NCI-H2227 (cell line): ENCODE measurements around the gene MBOAT7.
"Not testable (repeated sequence)": the region's sequence is repeated elsewhere in the genome, so short reads cannot be mapped to it uniquely, and the experiment has no call there.

Experiments
- DNase-seq: peaks from one replicate; lab custom pipeline; 2025; ENCODE audit not compliant: unreplicated experiment; lab: John Stamatoyannopoulos, UW

Gene MBOAT7

DNA sequence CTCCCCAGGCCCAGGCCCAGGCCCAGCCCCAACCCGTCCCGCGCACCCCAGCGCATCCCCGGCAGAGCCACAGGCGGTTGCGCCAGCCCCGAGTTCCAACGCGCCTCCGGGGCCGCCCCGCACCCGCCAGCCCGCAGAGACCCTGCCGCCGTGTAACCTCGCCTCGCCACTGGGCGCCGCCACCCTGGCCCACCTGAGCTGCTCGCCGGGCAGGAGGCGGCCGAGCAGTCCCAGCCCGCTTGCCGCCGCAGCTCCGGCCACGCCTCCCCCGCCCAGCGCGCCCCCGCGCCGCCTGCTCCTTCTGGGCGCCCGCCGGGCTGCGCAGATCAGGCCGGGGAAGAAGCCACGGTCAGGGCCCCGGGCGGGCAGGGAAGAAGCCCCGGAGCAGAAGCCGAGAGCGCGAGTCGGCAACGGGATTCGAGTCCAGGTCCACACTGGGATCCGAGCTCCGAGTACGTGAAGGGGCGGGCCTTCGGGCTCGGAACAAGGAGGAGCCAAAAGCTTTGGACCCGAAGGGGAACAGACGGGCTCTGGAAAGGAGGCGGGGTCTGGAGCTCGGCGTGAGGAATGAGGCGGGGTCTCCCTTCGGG lies at the start of gene MBOAT7:
MBOAT7 (minus strand) TSS at position 436 of the 590 bp plus-strand sequence. CDS start 1,072 bp downstream, outside the sequence.
- DNase-seq: no peak

GRCh38 chr19:54233941-54234340 lies 44.6 kb upstream of the MBOAT7 start:
- no peak for DNase-seq

DNA sequence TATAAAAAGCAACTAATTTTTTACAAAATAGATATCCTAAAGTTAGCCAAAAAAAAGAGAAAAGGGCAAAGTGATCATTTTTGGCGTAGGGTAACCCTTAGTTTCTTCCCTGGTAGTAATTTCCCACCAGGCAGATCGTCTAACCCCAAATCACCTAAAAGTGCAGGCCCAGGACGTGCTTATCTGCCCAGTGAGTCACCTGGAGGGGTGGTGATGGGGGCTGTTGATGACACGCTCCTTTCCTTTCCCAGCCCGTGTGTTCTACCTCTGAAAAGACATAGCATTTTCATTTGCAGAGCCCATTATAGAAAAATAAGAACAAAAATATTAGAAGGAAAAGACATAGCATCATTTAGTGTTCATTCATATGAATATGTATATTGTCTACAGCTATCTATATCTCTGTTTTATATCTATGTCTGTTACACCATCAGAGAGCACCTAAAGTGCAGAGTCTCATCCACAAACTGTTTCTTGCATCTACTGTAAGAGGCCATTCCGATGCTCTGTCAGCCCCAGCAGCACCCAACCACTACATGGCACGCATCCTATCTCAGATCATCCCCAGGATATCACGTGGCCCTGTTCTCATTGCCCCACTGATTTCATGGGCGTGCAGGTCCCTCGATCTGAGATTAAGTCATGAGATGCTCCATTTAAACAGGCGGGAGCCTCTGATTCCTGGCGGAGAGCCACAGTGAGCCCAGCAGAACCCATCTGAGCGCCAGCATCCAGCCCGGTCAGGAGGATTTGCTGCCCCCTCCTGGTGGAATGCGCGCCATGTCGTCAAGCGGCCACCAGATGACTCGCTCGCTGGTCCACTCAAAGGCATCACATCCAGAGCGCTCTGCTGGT lies 41.9 kb upstream of the MBOAT7 start:
- peak; percentile 98 for DNase-seq

GRCh38 chr19:54230031-54230430 lies 40.7 kb upstream of the MBOAT7 start:
- DNase-seq: no peak

- no peak for DNase-seq
These were observed 39.8 kb upstream of the MBOAT7 start for GRCh38 chr19:54229146-54229545.

DNA sequence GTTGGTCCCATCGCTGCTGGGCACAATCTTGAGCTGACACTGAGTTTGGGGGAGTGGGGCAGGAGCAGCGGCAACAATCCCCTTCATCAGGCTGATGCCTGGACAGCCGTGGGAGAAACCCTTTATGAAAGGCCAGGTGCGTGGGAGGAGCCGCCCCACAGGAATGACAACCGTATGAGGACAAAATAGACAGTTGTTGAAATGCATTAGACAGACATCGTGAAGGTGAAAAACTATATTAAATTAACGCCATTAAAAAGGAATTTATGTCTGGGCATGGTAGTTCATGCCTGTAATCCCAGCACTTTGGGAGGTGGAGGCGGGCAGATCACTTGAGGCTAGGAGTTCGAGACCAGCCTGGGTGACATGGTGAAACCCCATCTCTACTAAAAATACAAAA lies 35.2 kb upstream of the MBOAT7 start:
- not testable (repeated sequence) for DNase-seq

DNA sequence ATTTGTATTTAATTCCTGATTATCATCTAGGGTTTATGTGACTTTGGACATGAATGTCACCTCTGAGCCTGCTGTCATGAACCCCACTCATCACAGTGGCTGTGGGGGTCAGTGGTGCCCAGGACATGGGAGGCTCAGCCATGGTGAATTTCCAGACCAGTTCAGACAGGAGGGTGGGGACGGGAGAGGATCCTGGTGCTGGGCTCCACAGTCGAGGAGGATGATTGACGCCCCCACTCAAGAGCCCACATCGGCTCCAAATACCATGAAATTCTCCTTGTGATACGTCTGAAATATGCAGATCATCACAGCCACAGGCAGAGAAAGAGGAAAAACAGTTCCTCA lies 34.5 kb upstream of the MBOAT7 start:
- not testable (repeated sequence) for DNase-seq

DNA sequence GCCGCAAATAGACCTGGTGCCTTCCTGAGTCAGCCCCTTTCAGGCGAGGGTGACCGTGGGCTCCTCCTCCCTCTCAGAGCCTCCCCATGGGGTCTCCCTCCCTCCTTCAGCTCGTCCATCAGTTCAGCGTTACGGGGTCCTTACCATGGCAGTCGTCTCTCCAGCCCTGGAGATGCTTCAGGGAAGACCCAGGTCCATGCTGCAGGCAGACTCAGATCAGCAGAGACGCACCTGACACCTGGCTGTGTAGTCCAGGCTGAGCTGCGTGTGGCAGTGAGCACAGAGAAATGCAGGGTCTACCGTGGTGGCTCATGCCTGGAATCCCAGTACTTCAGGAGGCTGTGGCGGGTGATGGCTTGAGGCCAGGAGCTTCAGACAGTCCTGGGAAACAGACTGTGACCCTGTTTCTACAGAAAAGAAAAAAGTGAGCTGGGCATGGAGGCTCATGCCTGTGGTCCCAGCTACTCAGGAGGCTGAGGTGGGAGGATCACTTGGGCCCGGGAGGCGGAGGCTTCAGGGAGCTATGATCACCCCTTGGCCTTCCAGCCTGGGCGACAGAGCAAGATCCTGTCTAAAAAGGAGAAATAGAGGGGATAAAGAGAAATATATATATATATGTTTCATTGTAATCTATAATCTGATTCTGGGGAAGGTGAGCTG lies 34.0 kb upstream of the MBOAT7 start:
- not testable (repeated sequence) for DNase-seq

- not testable (repeated sequence) for DNase-seq
These were observed 33.3 kb upstream of the MBOAT7 start, which contains the start of gene LILRB3 for GRCh38 chr19:54222474-54223276. Gene LILRB3 (minus strand): TSS chr19:54223007. CDS start chr19:54222976, 31 bp downstream.

GRCh38 chr19:54221947-54222346 lies 32.6 kb upstream of the MBOAT7 start:
- not testable (repeated sequence) for DNase-seq

DNA sequence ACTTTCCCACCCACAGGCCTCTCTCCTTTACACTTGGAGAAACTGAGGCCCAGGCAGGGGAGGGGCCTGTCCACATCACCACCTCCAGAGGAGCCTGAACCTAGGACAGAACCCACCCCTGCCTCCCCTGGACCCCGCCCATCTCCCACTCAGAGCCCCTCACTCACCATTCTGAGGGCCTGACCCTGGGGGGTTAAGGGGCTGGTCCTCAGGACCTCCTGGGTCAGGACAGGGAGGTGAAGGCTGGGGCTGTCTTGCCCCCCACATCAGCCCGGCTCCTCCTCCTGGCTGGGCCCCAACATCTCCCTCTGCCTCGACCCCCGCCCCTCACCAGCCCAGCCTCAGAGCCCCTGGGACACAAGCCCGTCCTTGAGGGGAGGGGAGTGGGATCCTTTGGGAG lies 30.3 kb upstream of the MBOAT7 start:
- DNase-seq: not testable (repeated sequence)

GRCh38 chr19:54218960-54219661 lies 29.7 kb upstream of the MBOAT7 start:
- no peak for DNase-seq

DNA sequence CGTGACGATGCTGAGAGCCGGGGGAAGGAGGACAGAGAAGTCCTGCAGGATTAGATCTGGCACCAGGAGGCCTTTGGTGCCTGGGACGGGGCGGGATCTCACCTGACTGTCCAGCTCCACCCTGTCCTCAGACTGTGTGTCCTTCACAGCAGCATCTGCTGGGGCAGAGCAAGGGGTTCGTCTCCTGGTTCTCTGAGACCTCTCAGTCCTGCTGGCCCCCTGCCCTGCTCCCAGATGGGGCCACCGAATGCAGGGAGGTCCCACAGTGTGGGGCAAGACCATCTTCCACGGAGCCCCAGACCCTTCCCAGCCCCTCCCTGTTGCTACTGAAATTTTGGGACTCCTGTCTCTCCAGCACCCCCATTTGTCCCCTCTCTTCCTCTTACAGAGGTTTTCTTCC lies 28.9 kb upstream of the MBOAT7 start:
- DNase-seq: no peak

DNA sequence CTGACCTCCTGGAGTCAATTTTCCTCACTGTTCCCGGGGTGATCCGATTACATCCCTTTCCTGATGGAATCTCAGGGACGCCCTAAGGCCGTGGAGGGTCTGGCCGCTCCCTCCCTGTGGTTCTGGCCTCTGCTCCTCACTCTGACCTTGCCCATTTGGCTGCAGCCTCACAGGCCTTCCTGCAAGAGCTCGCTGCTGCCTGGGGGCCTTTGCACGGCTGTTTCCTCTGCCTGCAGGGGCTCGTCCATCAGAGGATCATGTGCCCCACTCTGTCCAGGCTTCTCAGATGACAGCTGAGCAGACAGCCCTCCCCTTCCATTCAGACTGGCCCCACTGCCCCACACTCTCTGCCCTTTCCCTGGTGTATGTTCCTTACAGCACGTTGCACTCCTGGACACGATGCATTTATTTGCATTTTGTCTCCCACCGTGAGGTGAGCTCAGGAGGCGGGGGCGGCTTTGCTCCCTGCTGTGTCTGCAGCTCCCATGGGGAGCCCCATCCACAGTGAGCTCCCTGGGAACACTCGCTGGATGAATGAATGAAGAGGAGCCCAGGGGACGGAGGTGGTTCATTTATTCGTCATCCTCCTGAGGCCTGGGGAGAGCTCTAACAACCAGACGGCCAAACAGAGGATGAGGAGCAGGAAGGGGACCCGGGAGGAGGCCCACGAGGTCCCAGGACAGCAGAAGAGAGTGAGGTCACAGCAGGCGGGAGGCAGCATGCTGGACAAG lies 28.3 kb upstream of the MBOAT7 start:
- not testable (repeated sequence) for DNase-seq

- DNase-seq: no peak
These were observed 27.5 kb upstream of the MBOAT7 start for GRCh38 chr19:54216869-54217268.

DNA sequence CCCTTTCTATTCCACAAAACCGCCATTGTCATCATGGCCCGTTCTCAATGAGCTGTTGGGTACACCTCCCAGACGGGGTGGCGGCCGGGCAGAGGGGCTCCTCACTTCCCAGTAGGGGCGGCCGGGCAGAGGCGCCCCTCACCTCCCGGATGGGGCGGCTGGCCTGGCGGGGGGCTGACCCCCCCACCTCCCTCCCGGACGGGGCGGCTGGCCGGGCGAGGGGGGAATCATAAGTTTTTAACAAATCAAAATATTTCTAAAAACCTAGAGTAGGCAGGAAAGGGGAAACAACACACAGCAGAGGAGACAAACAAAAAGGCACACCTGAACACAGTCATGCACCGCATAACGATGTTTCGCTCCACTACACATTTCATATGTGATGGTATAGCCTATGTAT lies 25.4 kb upstream of the MBOAT7 start:
- DNase-seq: not testable (repeated sequence)

DNA sequence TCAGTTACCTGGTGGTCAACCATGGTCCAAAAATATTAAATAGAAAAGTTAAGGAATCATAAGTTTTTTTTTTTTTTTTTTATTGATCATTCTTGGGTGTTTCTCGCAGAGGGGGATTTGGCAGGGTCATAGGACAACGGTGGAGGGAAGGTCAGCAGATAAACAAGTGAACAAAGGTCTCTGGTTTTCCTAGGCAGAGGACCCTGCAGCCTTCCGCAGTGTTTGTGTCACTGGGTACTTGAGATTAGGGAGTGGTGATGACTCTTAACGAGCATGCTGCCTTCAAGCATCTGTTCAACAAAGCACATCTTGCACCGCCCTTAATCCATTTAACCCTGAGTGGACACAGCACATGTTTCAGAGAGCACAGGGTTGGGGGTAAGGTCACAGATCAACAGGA lies 24.8 kb upstream of the MBOAT7 start:
- not testable (repeated sequence) for DNase-seq

DNA sequence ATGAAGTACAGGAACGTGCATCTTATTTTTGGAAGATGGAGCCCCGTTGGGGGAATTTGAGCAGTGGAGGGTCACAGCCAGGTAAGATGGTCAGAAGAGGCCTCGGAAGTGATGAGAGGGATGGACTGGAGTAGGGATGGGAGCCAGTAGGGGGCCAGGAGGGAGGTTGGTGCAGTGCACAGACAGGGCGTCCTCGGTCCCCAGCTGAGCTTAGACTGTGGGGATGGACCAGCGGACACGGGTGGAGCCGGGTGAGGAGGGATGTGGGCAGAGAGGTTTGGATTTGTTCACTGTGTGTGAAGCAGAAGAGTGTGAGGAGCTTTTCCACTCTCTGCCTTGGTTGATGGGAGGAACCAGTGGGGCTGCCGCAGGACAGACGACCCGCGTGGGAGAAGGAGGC lies 21.9 kb upstream of the MBOAT7 start:
- DNase-seq: no peak

- DNase-seq: peak; percentile 79
These were observed 20.6 kb upstream of the MBOAT7 start for GRCh38 chr19:54209811-54210494.
